ENCODE results near the gene MEGF6. TPM values are rescaled to one million over a fixed set of nuclear protein-coding genes. Genes with fewer than 3 reads are reported as not detected.

MEGF6 gene
- total RNA-seq, 1 donor from 2014 or later: 43.4 TPM

- DNase-seq (ENCODE audit: low spot score): no peak
These were observed 73.9 kb downstream of the MEGF6 start for GRCh38 chr1:3537359-3537758.

DNA sequence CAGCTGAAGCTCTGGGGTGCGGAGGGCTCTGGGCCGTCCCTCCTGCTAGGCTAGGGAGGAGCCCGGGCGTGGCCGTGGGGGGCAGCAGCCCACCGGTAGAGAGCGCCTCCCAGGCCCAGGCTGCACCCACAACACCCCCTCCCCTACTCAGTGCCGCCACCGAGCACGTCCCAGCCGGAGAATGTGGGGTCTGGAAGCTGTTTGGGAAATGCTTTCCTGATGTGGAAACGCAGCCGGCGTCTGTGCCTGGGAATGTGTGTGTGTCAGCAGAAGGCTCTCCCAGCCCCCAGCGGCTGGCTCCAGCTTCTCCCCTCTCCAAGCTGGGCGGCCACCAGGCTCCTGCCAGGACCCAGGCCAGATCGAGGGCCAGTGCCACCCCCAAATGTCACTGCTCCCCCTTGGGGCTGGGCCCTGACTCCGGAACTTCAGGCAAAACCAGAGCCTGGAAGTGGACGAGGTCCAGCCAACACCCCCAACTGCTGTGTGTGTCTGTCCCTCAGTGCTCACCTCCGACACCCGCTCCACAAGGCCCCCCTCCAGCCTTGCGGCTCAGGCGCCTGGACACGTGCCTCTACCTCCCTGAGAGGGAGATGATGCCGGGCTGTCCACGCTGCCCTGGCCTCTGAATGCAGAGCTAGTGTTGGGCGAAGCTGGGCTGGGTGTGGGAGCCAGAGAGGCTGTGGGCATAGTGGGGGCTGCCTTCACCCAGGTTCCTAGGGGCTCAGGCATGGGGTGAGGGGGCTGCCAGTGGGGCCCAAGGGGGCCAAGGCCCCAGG lies 74.7 kb downstream of the MEGF6 start:
- peak; percentile 32 for DNase-seq (ENCODE audit: low spot score)

DNA sequence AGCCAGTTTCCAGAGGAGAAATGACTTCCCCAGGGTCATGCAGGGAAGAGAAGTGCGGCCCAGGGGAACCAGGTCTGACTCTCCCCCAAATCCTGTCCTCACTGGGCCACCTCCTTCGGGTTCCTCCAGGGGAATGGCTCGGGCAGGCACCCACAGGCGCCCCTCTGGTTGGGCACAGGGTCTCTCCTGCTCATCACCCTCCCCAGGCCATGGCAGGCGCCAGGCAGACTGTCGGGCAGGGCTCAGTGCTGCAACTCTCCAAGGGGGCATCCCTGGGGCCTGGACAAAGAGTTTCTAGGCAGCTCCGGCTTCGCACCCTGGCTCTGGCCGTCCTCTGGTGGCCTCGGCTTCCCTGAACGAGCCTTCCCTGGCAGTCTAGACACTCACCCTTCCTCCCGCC lies 75.6 kb downstream of the MEGF6 start:
- DNase-seq (ENCODE audit: low spot score): no peak

DNA sequence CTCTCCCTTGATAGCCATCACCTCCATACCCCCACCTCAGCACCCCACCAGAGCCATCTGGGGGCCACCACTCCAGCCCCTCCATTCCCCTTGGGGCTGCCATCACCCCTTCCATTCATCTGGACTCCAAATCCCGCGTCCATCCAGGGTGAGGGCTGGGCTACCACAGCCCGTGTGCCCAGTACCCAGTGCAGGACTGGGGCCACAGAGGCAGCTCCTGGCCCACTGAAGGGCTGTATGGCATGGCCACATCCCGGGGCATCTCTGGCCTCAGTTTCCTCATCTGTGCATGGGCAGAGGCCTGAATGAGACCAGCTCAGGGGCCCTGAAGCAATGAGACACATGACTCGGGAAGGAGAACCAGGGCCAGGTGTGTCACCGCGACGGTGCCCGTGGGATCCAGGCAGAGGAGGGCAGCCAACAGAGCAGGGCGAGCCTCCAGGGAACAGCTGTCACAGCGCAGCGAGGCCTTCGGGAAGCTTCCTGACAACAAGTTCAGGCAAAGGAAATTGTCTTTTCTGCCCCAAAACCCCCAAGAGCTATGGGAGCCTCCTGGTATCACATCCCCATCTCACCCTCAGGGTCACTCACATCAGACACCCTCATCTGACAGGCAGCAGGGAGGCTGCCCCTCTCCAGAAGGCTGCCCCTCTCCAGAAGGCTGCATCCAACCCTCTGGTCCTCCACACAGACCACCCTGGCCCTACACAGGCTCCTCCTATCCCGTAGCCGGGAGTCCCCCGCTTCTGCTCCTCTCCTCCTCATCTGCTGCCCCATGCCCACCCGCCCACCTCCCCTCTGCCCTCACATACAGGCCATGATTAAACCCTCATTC lies 76.3 kb downstream of the MEGF6 start:
- no peak for DNase-seq (ENCODE audit: low spot score)

GRCh38 chr1:3533067-3534048 lies 78.0 kb downstream of the MEGF6 start:
- DNase-seq (ENCODE audit: low spot score): no peak

GRCh38 chr1:3531928-3532327 lies 79.4 kb downstream of the MEGF6 start:
- DNase-seq (ENCODE audit: low spot score): no peak

- peak; percentile 86 for DNase-seq (ENCODE audit: low spot score)
These were observed 80.1 kb downstream of the MEGF6 start for GRCh38 chr1:3530926-3531818.

- no peak for DNase-seq (ENCODE audit: low spot score)
These were observed 81.0 kb downstream of the MEGF6 start for GRCh38 chr1:3530086-3530925.

- DNase-seq (ENCODE audit: low spot score): peak; percentile 83
These were observed 82.1 kb downstream of the MEGF6 start for GRCh38 chr1:3529099-3529729.

- no peak for DNase-seq (ENCODE audit: low spot score)
These were observed 83.5 kb downstream of the MEGF6 start for GRCh38 chr1:3527774-3528173.

GRCh38 chr1:3525551-3526482 lies 85.5 kb downstream of the MEGF6 start:
- no peak for DNase-seq (ENCODE audit: low spot score)

- DNase-seq (ENCODE audit: low spot score): no peak
These were observed 86.6 kb downstream of the MEGF6 start for GRCh38 chr1:3524556-3525203.

- no peak for DNase-seq (ENCODE audit: low spot score)
These were observed 87.3 kb downstream of the MEGF6 start for GRCh38 chr1:3523980-3524379.

- no peak for DNase-seq (ENCODE audit: low spot score)
These were observed 88.6 kb downstream of the MEGF6 start for GRCh38 chr1:3522564-3523265.

DNA sequence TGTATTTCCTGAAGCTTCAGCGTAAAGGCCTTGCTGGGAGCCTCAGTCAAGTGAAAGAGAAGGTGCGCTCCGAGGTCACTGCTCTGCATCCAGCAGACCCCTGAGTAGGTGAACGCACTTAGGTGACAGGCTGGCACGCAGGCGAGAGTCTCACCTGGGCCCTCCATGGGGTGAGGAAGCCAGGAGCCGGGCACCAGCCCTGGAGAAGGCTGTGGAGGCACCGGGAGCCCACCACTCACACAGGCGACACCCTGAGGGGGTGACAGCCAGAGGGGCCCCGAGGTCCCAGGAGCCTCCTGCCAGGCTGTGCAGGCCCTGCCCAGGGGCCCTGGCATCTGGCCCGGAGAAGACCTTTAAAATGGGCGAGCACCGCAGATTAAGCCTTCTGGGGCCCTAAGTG lies 89.2 kb downstream of the MEGF6 start:
- DNase-seq (ENCODE audit: low spot score): no peak

DNA sequence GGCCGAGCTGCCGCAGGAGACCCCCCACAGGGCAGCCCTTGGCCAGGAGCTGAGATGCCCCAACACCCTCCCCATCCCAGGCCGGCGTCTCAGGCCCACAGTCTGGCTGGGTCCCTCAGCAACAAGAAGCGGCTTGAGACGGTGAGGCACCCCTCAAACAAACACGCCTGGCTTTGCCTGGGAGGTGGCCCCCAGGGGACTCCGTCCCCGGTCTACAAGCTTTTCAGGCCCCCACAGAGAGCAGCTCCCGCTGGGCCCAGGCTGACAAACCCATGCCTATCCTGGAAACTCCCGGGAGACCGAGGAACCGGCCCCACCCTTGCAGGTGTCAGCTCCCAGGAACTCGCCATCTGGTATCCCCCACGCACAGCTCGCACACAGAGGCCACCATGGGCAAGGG lies 89.9 kb downstream of the MEGF6 start:
- DNase-seq (ENCODE audit: low spot score): no peak
